ENCODE data around the gene CACYBP.

GRCh38 chr1:174999936-175000696, at the start of gene CACYBP:
- TF ChIP-seq CTCF (optimal IDR thresholded peaks at IDR 0.05 in 1 of 3, IDR thresholded peaks at IDR 0.05 in 1 of 3, conservative IDR thresholded peaks at IDR 0.05 in 1 of 3; ENCODE audit: extremely low read depth in 1 of 3, insufficient read depth in 2 of 3, low read length in 3 of 3) (peak in 1 of 3 experiments; percentile 25), EZH2 (IDR thresholded peaks at IDR 0.05; ENCODE audit: low read length) (no peak)
